ENCODE results near the gene SAP25. TPM values are rescaled to one million over a fixed set of nuclear protein-coding genes. Genes with fewer than 3 reads are reported as not detected.

Gene SAP25
- polyA plus RNA-seq, 3 donors, result 67.2 TPM; not detected in 2

- DNase-seq, result no peak
- Mint-ChIP-seq H3K27ac (peak overlapping the region; percentile 93 to 98 (median 98)), H3K27me3 (ENCODE audit: low read depth in 3 of 3) (peaks cover 1 to 2% (median 1%) of the 10 kb centered on the region in 3 donors), H3K4me3 (peak overlapping the region; percentile 93 to 99), H3K9me3 (peaks cover 0 to 3% (median 0%) of the 10 kb centered on the region in 7 donors), H3K36me3 (peaks cover 5 to 15% of the 10 kb centered on the region in 2 donors), H3K4me1 (peaks cover 39% of the 10 kb centered on the region)
- H2AFZ ChIP-seq (ENCODE audit: insufficient read depth, low read depth, low read length, poor library complexity, severe bottlenecking), result no peak overlapping the region
- WGBS (ENCODE audit: insufficient coverage), result 58% methylated on average over 6 of the region's 11 CpGs
- intact Hi-C loops (cut with micrococcal nuclease), result loop anchor here in 1 of 2 donors (10.0 kb wide), 1 partner anchor 662 kb away; the partner anchor contains the start of gene FIS1
- peak overlapping the region; percentile 84 to 88 for H3K27ac ChIP-seq (ENCODE audit: low read depth in 1 of 2, low read length in 2 of 2)
- peaks cover 58% of the 10 kb centered on the region for H3K79me2 ChIP-seq (ENCODE audit: insufficient read depth, low read length)
- peak overlapping the region; percentile 84 for H3K9ac ChIP-seq (ENCODE audit: insufficient read depth, low read length, poor library complexity, severe bottlenecking)
- peaks cover 34 to 53% of the 10 kb centered on the region in 2 donors for H3K4me1 ChIP-seq (ENCODE audit: control insufficient read depth in 1 of 2, insufficient read depth in 2 of 2, low read length in 2 of 2)
- H3K4me2 ChIP-seq (replicated peaks; ENCODE audit: extremely low read depth, low read length, poor library complexity, severe bottlenecking), result peak overlapping the region; percentile 93
- H3K27me3 ChIP-seq (ENCODE audit: control insufficient read depth in 2 of 2, insufficient read depth in 2 of 2, low read length in 2 of 2), result no peaks in the 10 kb centered on the region
- H3K4me3 ChIP-seq (replicated peaks in 1 of 3; ENCODE audit: low read depth in 2 of 3, low read length in 3 of 3), result peak overlapping the region; percentile 77 to 100 (median 93)
- peaks cover 77% of the 10 kb centered on the region for H4K20me1 ChIP-seq (ENCODE audit: insufficient read depth, low read length)
- no peak for TF ChIP-seq CTCF (IDR thresholded peaks at IDR 0.05)
- no peaks in the 10 kb centered on the region for H3K9me3 ChIP-seq (replicated peaks in 1 of 2; ENCODE audit: control insufficient read depth in 1 of 2, insufficient read depth in 1 of 2, low read length in 2 of 2)
- peaks cover 47 to 50% of the 10 kb centered on the region in 2 donors for H3K36me3 ChIP-seq (replicated peaks in 1 of 2; ENCODE audit: control insufficient read depth in 1 of 2, insufficient read depth in 2 of 2, low read length in 2 of 2)
Observed at GRCh38 chr7:100582650-100583049, 8.9 kb upstream of the SAP25 start.

- intact Hi-C loops (cut with micrococcal nuclease), result loop anchor here in 1 of 2 donors (10.0 kb wide), 1 partner anchor 663 kb away; the partner anchor contains the start of gene FIS1
- H3K27ac Mint-ChIP-seq, result peak overlapping the region in 4 of 7 donors; percentile 84 to 98 (median 94)
- no peak for DNase-seq
- peaks cover 82% of the 10 kb centered on the region for H4K20me1 ChIP-seq (ENCODE audit: insufficient read depth, low read length)
- peaks cover 32 to 47% of the 10 kb centered on the region in 2 donors for H3K4me1 ChIP-seq (ENCODE audit: control insufficient read depth in 1 of 2, insufficient read depth in 2 of 2, low read length in 2 of 2)
- peaks cover 0 to 3% (median 0%) of the 10 kb centered on the region in 7 donors for H3K9me3 Mint-ChIP-seq
- no peak overlapping the region for H2AFZ ChIP-seq (ENCODE audit: insufficient read depth, low read depth, low read length, poor library complexity, severe bottlenecking)
- H3K27ac ChIP-seq (ENCODE audit: low read depth in 1 of 2, low read length in 2 of 2), result peak overlapping the region; percentile 84 to 88
- peak overlapping the region; percentile 84 for H3K9ac ChIP-seq (ENCODE audit: insufficient read depth, low read length, poor library complexity, severe bottlenecking)
- H3K4me3 ChIP-seq (replicated peaks in 1 of 3; ENCODE audit: low read depth in 2 of 3, low read length in 3 of 3), result peak overlapping the region in 1 of 3 experiments; percentile 100
- peaks cover 38% of the 10 kb centered on the region for H3K4me1 Mint-ChIP-seq
- peaks cover 53 to 56% of the 10 kb centered on the region in 2 donors for H3K36me3 ChIP-seq (replicated peaks in 1 of 2; ENCODE audit: control insufficient read depth in 1 of 2, insufficient read depth in 2 of 2, low read length in 2 of 2)
- no peaks in the 10 kb centered on the region for H3K9me3 ChIP-seq (replicated peaks in 1 of 2; ENCODE audit: control insufficient read depth in 1 of 2, insufficient read depth in 1 of 2, low read length in 2 of 2)
- H3K27me3 Mint-ChIP-seq (ENCODE audit: low read depth in 3 of 3), result peaks cover 1 to 2% (median 1%) of the 10 kb centered on the region in 3 donors
- no peak for TF ChIP-seq CTCF (IDR thresholded peaks at IDR 0.05)
- H3K79me2 ChIP-seq (ENCODE audit: insufficient read depth, low read length), result peaks cover 58% of the 10 kb centered on the region
- peaks cover 5 to 17% of the 10 kb centered on the region in 2 donors for H3K36me3 Mint-ChIP-seq
- peak overlapping the region; percentile 93 to 99 for H3K4me3 Mint-ChIP-seq
- H3K27me3 ChIP-seq (ENCODE audit: control insufficient read depth in 2 of 2, insufficient read depth in 2 of 2, low read length in 2 of 2), result no peaks in the 10 kb centered on the region
- 94% methylated on average over 10 of the region's 20 CpGs for WGBS (ENCODE audit: insufficient coverage)
- peak overlapping the region; percentile 93 for H3K4me2 ChIP-seq (replicated peaks; ENCODE audit: extremely low read depth, low read length, poor library complexity, severe bottlenecking)
Observed at GRCh38 chr7:100582041-100582579, 8.4 kb upstream of the SAP25 start.

All from CD14-positive monocyte (primary cell).